HEK293 (cell line): ENCODE results near the gene HEATR5B.

Experiments
- CTCF ChIP-seq: fragments of 450-650 bp; formaldehyde crosslinking; IDR thresholded peaks from 2 replicates; pipeline ENCODE4 v1.5.1; 2016; ENCODE audit warnings: missing biosample characterization, missing genetic modification characterization
- KLF1 ChIP-seq: fragments of 450-650 bp; formaldehyde crosslinking; IDR thresholded peaks from 2 replicates; pipeline ENCODE4 v1.5.1; 2016; ENCODE audit warnings: missing biosample characterization, missing genetic modification characterization
- PATZ1 ChIP-seq: fragments of 450-650 bp; formaldehyde crosslinking; IDR thresholded peaks from 2 replicates; pipeline ENCODE4 v1.5.1; 2016; ENCODE audit warnings: missing biosample characterization, missing genetic modification characterization
- SALL2 ChIP-seq: fragments of 450-650 bp; formaldehyde crosslinking; IDR thresholded peaks from 2 replicates; pipeline ENCODE4 v1.5.0; 2017; ENCODE audit warnings: missing biosample characterization, mild to moderate bottlenecking, missing genetic modification characterization, borderline replicate concordance
- ZBTB8A ChIP-seq: fragments of 450-650 bp; formaldehyde crosslinking; IDR thresholded peaks from 2 replicates; pipeline ENCODE4 v1.5.1; 2016; ENCODE audit warnings: missing biosample characterization, missing genetic modification characterization
- ZFP41 ChIP-seq: fragments of 450-650 bp; formaldehyde crosslinking; IDR thresholded peaks from 2 replicates; pipeline ENCODE4 v1.5.1; 2016; ENCODE audit warnings: missing biosample characterization, missing genetic modification characterization, borderline replicate concordance
- ZNF16 ChIP-seq: fragments of 450-650 bp; formaldehyde crosslinking; IDR thresholded peaks from 2 replicates; pipeline ENCODE4 v1.5.1; 2016; ENCODE audit warnings: low read depth, missing biosample characterization, missing genetic modification characterization
- ZNF169 ChIP-seq: fragments of 450-650 bp; formaldehyde crosslinking; IDR thresholded peaks from 2 replicates; pipeline ENCODE4 v1.5.1; 2016; ENCODE audit warnings: missing biosample characterization, missing genetic modification characterization
- ZNF350 ChIP-seq: fragments of 450-650 bp; formaldehyde crosslinking; IDR thresholded peaks from 2 replicates; pipeline ENCODE4 v1.5.0; 2017; ENCODE audit warnings: missing biosample characterization, mild to moderate bottlenecking, missing genetic modification characterization
- ZNF398 ChIP-seq: fragments of 450-650 bp; formaldehyde crosslinking; IDR thresholded peaks from 2 replicates; pipeline ENCODE4 v1.5.1; 2017; ENCODE audit warnings: missing biosample characterization, missing genetic modification characterization
- ZNF560 ChIP-seq: fragments of 450-650 bp; formaldehyde crosslinking; IDR thresholded peaks from 2 replicates; pipeline ENCODE4 v1.5.1; 2017; ENCODE audit warnings: missing biosample characterization, missing genetic modification characterization, borderline replicate concordance
- ZNF704 ChIP-seq: fragments of 450-650 bp; formaldehyde crosslinking; IDR thresholded peaks from 2 replicates; pipeline ENCODE4 v1.5.1; 2016; ENCODE audit warnings: missing biosample characterization, missing genetic modification characterization
- ZSCAN4 ChIP-seq: fragments of 450-650 bp; formaldehyde crosslinking; IDR thresholded peaks from 2 replicates; pipeline ENCODE4 v1.5.1; 2017; ENCODE audit warnings: missing biosample characterization, missing genetic modification characterization
- ZXDB ChIP-seq: fragments of 450-650 bp; formaldehyde crosslinking; IDR thresholded peaks from 2 replicates; pipeline ENCODE4 v1.5.1; 2016; ENCODE audit warnings: missing biosample characterization, missing genetic modification characterization

- TF ChIP-seq CTCF (tag by site-specific recombination) (no peak), ZNF704 (tag by site-specific recombination) (no peak), SALL2 (tag by site-specific recombination) (no peak), ZNF169 (tag by site-specific recombination) (no peak), ZNF350 (tag by site-specific recombination) (no peak), ZNF560 (tag by site-specific recombination) (no peak), ZNF398 (tag by site-specific recombination) (no peak), ZNF16 (tag by site-specific recombination) (no peak), ZBTB8A (no peak), ZFP41 (tag by site-specific recombination) (no peak), ZXDB (tag by site-specific recombination) (no peak), ZSCAN4 (tag by site-specific recombination) (no peak), KLF1 (tag by site-specific recombination) (no peak), PATZ1 (tag by site-specific recombination) (no peak)
These were observed 35.0 kb upstream of the HEATR5B start for GRCh38 chr2:37119157-37119556.
